SK-N-MC (cell line): ENCODE data around the gene IREB2.

Source experiments
- DNase-seq: peaks from one replicate; pipeline ENCODE4 v3.0.0-alpha.2; 2011; ENCODE audit warnings: low read depth, low spot score
- H3K27ac ChIP-seq: fragments of 200-600 bp; sonication (generic); 2 replicates; pipeline ENCODE4 v1.5.1; 2016; ENCODE audit warnings: mixed run types
- H3K36me3 ChIP-seq: fragments of 200-600 bp; sonication (generic); 2 replicates; pipeline ENCODE4 v1.6.1; 2017; ENCODE audit warnings: antibody characterized with exemption, low read length, mixed read lengths; ENCODE audit not compliant: insufficient read depth
- H3K4me3 ChIP-seq: fragments of 200-600 bp; sonication (generic); 2 replicates; pipeline ENCODE4 v1.5.1; 2016
- H3K9ac ChIP-seq: fragments of 200-600 bp; sonication (generic); 2 replicates; pipeline ENCODE4 v1.8.0; 2017; ENCODE audit warnings: mixed run types, mixed read lengths; ENCODE audit not compliant: insufficient read length
- H3K9me3 ChIP-seq: fragments of 200-600 bp; sonication (generic); 2 replicates; pipeline ENCODE4 v1.6.1; 2017; ENCODE audit warnings: low read depth, mild to moderate bottlenecking, antibody characterized with exemption, low read length, moderate library complexity, mixed read lengths
- EZH2 ChIP-seq: fragments of 200-600 bp; sonication (generic); IDR thresholded peaks from one replicate; pipeline ENCODE4 v1.6.1; 2017; ENCODE audit warnings: antibody characterized with exemption
- FOXP2 ChIP-seq: optimal IDR thresholded peaks from 2 replicates; pipeline ENCODE3; 2011; ENCODE audit warnings: mild to moderate bottlenecking, moderate library complexity; ENCODE audit not compliant: insufficient read depth; ENCODE audit errors: extremely low read length, control extremely low read depth
- POLR2AphosphoS5 ChIP-seq: IDR thresholded peaks from 2 replicates; pipeline ENCODE4 v1.6.1; 2012; ENCODE audit warnings: mild to moderate bottlenecking, low read depth, low read length, borderline replicate concordance

Gene IREB2

GRCh38 chr15:78393137-78393536 is 44.9 kb upstream of the IREB2 start:
- Histone ChIP-seq H3K4me3 (no peak overlapping the region), H3K36me3 (no peaks in the 10 kb centered on the region), H3K27ac (no peak overlapping the region), H3K9me3 (no peaks in the 10 kb centered on the region), H3K9ac (no peak overlapping the region)
- DNase-seq = no peak
- TF ChIP-seq POLR2AphosphoS5 (no peak), EZH2 (no peak), FOXP2 (no peak)

GRCh38 chr15:78394026-78394425 is 44.0 kb upstream of the IREB2 start:
- no peak for DNase-seq
- H3K27ac ChIP-seq = no peak overlapping the region
- TF ChIP-seq FOXP2 (no peak), EZH2 (no peak)
- H3K4me3 ChIP-seq = no peak overlapping the region
- no peaks in the 10 kb centered on the region for H3K9me3 ChIP-seq
- no peak overlapping the region for H3K9ac ChIP-seq
- no peaks in the 10 kb centered on the region for H3K36me3 ChIP-seq

- no peak overlapping the region for H3K9ac ChIP-seq
- no peak overlapping the region for H3K27ac ChIP-seq
- TF ChIP-seq FOXP2 (no peak), POLR2AphosphoS5 (no peak), EZH2 (no peak)
- no peaks in the 10 kb centered on the region for H3K9me3 ChIP-seq
- H3K36me3 ChIP-seq = no peaks in the 10 kb centered on the region
- DNase-seq = no peak
- H3K4me3 ChIP-seq = no peak overlapping the region
Measured at GRCh38 chr15:78394981-78395616, 42.9 kb upstream of the IREB2 start.

GRCh38 chr15:78396186-78396814 is 41.7 kb upstream of the IREB2 start:
- no peak overlapping the region for H3K4me3 ChIP-seq
- TF ChIP-seq EZH2 (no peak), POLR2AphosphoS5 (no peak), FOXP2 (no peak)
- H3K9me3 ChIP-seq = no peaks in the 10 kb centered on the region
- no peaks in the 10 kb centered on the region for H3K36me3 ChIP-seq
- no peak overlapping the region for H3K9ac ChIP-seq
- no peak overlapping the region for H3K27ac ChIP-seq
- DNase-seq = no peak

GRCh38 chr15:78396976-78397375 is 41.0 kb upstream of the IREB2 start:
- no peaks in the 10 kb centered on the region for H3K36me3 ChIP-seq
- DNase-seq = no peak

GRCh38 chr15:78397382-78397781 is 40.6 kb upstream of the IREB2 start:
- H3K36me3 ChIP-seq = no peaks in the 10 kb centered on the region
- no peak overlapping the region for H3K4me3 ChIP-seq
- no peaks in the 10 kb centered on the region for H3K9me3 ChIP-seq
- no peak overlapping the region for H3K9ac ChIP-seq
- TF ChIP-seq POLR2AphosphoS5 (no peak), FOXP2 (no peak), EZH2 (no peak)
- no peak for DNase-seq
- H3K27ac ChIP-seq = no peak overlapping the region

More at GRCh38 chr15:78396976-78397375, 41.0 kb upstream of the IREB2 start:
- TF ChIP-seq FOXP2 = no peak
- no peak for TF ChIP-seq EZH2
- TF ChIP-seq POLR2AphosphoS5 = no peak
- no peak overlapping the region for H3K27ac ChIP-seq
- H3K9ac ChIP-seq = no peak overlapping the region
- H3K9me3 ChIP-seq = no peaks in the 10 kb centered on the region
- no peak overlapping the region for H3K4me3 ChIP-seq

- TF ChIP-seq EZH2 (no peak), POLR2AphosphoS5 (no peak), FOXP2 (no peak)
- Histone ChIP-seq H3K9me3 (no peaks in the 10 kb centered on the region), H3K27ac (no peak overlapping the region), H3K4me3 (no peak overlapping the region), H3K9ac (no peak overlapping the region), H3K36me3 (no peaks in the 10 kb centered on the region)
- no peak for DNase-seq
Measured at GRCh38 chr15:78398076-78398825, 39.8 kb upstream of the IREB2 start.

GRCh38 chr15:78399091-78399490 is 38.9 kb upstream of the IREB2 start:
- Histone ChIP-seq H3K4me3 (no peak overlapping the region), H3K27ac (no peak overlapping the region), H3K9me3 (no peaks in the 10 kb centered on the region), H3K9ac (no peak overlapping the region), H3K36me3 (no peaks in the 10 kb centered on the region)
- DNase-seq = no peak
- no peak for TF ChIP-seq POLR2AphosphoS5
- TF ChIP-seq FOXP2 = no peak
- no peak for TF ChIP-seq EZH2

- Histone ChIP-seq H3K27ac (no peak overlapping the region), H3K9ac (no peak overlapping the region), H3K9me3 (no peaks in the 10 kb centered on the region), H3K4me3 (no peak overlapping the region), H3K36me3 (no peaks in the 10 kb centered on the region)
- TF ChIP-seq POLR2AphosphoS5 = no peak
- no peak for TF ChIP-seq EZH2
- TF ChIP-seq FOXP2 = no peak
- DNase-seq = no peak
Measured at GRCh38 chr15:78402061-78402610, 35.9 kb upstream of the IREB2 start.
